Prostate gland (tissue), 2 donors: ENCODE measurements around the gene TCF7L1. TPM values are rescaled to one million over a fixed set of nuclear protein-coding genes. Genes with fewer than 3 reads are reported as not detected.

Source experiments
- DNase-seq: peaks from one replicate; pipeline ENCODE4 v3.0.0-alpha.2; 2019; ENCODE audit warnings: low spot score
- H3K27ac ChIP-seq, 2 donors: fragments of 200-600 bp; sonication (generic); 2 replicates each; pipeline ENCODE4 v1.5.1; 2017 to 2019
- H3K27me3 ChIP-seq: fragments of 200-600 bp; sonication (generic); replicated peaks from 2 replicates; pipeline ENCODE4 v1.5.1; 2019; ENCODE audit not compliant: insufficient read depth
- H3K36me3 ChIP-seq, 2 donors: fragments of 200-600 bp; sonication (generic); 1 replicate in 1 of 2; 2 replicates in 1 of 2; pipeline versions ENCODE4 v1.5.1 to v1.8.1; 2017 to 2019
- H3K4me1 ChIP-seq: fragments of 200-600 bp; sonication (generic); replicated peaks from 2 replicates; pipeline ENCODE4 v1.5.1; 2019
- H3K4me3 ChIP-seq, 2 donors: fragments of 200-600 bp; sonication (generic); 2 replicates each; pipeline ENCODE4 v1.5.1; 2017 to 2019
- H3K9me3 ChIP-seq: fragments of 200-600 bp; sonication (generic); 2 replicates; pipeline ENCODE4 v1.5.1; 2017
- CTCF ChIP-seq, 4 experiments: fragments of 200-600 bp in 2 of 4; fragments of 450-650 bp in 2 of 4; sonication (generic) in 2 of 4; IDR thresholded peaks; 1 replicate in 3 of 4; 2 replicates in 1 of 4; pipeline ENCODE4 v1.5.1; 2016 to 2019; ENCODE audit warnings: antibody characterized with exemption in 4 of 4, mild to moderate bottlenecking in 2 of 4, moderate library complexity in 2 of 4
- POLR2A ChIP-seq: fragments of 450-650 bp; IDR thresholded peaks from one replicate; pipeline ENCODE4 v1.6.1; 2016; ENCODE audit warnings: antibody characterized with exemption, mild to moderate bottlenecking
- POLR2AphosphoS5 ChIP-seq: sonication (generic); formaldehyde crosslinking; IDR thresholded peaks from one replicate; pipeline ENCODE4 v1.6.1; 2017; ENCODE audit warnings: antibody characterized with exemption
- WGBS: methylation state at CpG from one replicate; pipeline ENCODE4 v1.1.5; 2018; 5-methylcytosine and 5-hydroxymethylcytosine counted together
- intact Hi-C: fragments of 100-400 bp; cut with DNase I; formaldehyde crosslinking; loops from one replicate; pipeline ENCODE4 v1.14.2; 2022
- total RNA-seq, 2 donors: library from RNA; depleted of rRNA; stranded (reverse); fragments of >200 nt; gene quantifications; one replicate each; pipeline ENCODE4 v1.1.0, GENCODE V29; 2016

The TCF7L1 gene
- total RNA-seq, 2 donors from 2014 or later = 2.6 to 7.0 TPM

- H3K27ac ChIP-seq = no peak overlapping the region
Measured at GRCh38 chr2:85187069-85187468, 53.9 kb downstream of the TCF7L1 start.

GRCh38 chr2:85188852-85189251, 55.7 kb downstream of the TCF7L1 start:
- WGBS = 17% methylated on average over 5 of the region's 5 CpGs
- H3K4me1 ChIP-seq = no peaks in the 10 kb centered on the region
- no peak overlapping the region for H3K27ac ChIP-seq
- no peak overlapping the region for H3K4me3 ChIP-seq
- no peaks in the 10 kb centered on the region for H3K27me3 ChIP-seq
- no peak for TF ChIP-seq CTCF (IDR thresholded peaks at IDR 0.05)
- TF ChIP-seq POLR2A = no peak
- TF ChIP-seq POLR2AphosphoS5 = no peak
- no peak for DNase-seq
- H3K9me3 ChIP-seq = no peaks in the 10 kb centered on the region
- intact Hi-C loops = no loop called here
- no peaks in the 10 kb centered on the region for H3K36me3 ChIP-seq

More at GRCh38 chr2:85187069-85187468, 53.9 kb downstream of the TCF7L1 start:
- intact Hi-C loops = no loop called here
- Histone ChIP-seq H3K4me3 (no peak overlapping the region), H3K36me3 (no peaks in the 10 kb centered on the region), H3K4me1 (no peaks in the 10 kb centered on the region), H3K27me3 (no peaks in the 10 kb centered on the region), H3K9me3 (no peaks in the 10 kb centered on the region)
- TF ChIP-seq POLR2AphosphoS5 (no peak), POLR2A (no peak), CTCF (IDR thresholded peaks at IDR 0.05) (no peak)
- WGBS = 73% methylated on average over 2 of the region's 2 CpGs
- DNase-seq = no peak

GRCh38 chr2:85189606-85190270, 56.5 kb downstream of the TCF7L1 start:
- H3K36me3 ChIP-seq = no peaks in the 10 kb centered on the region
- no peak overlapping the region for H3K27ac ChIP-seq
- H3K27me3 ChIP-seq = no peaks in the 10 kb centered on the region
- intact Hi-C loops = no loop called here
- TF ChIP-seq CTCF (IDR thresholded peaks at IDR 0.05) = no peak
- TF ChIP-seq POLR2A = no peak
- no peak for TF ChIP-seq POLR2AphosphoS5
- no peak overlapping the region for H3K4me3 ChIP-seq
- WGBS = 83% methylated on average over 12 of the region's 12 CpGs
- DNase-seq = no peak
- no peaks in the 10 kb centered on the region for H3K9me3 ChIP-seq
- H3K4me1 ChIP-seq = no peaks in the 10 kb centered on the region

- Histone ChIP-seq H3K9me3 (no peaks in the 10 kb centered on the region), H3K27ac (no peak overlapping the region), H3K36me3 (no peaks in the 10 kb centered on the region), H3K4me3 (no peak overlapping the region), H3K27me3 (no peaks in the 10 kb centered on the region), H3K4me1 (no peaks in the 10 kb centered on the region)
- TF ChIP-seq POLR2A (no peak), CTCF (IDR thresholded peaks at IDR 0.05) (no peak), POLR2AphosphoS5 (no peak)
- intact Hi-C loops = no loop called here
- WGBS = 86% methylated on average over 2 of the region's 2 CpGs
- no peak for DNase-seq
Measured at GRCh38 chr2:85191157-85191556, 58.0 kb downstream of the TCF7L1 start.

- H3K27ac ChIP-seq = no peak overlapping the region
Measured at GRCh38 chr2:85194780-85195480, 61.7 kb downstream of the TCF7L1 start.

More at GRCh38 chr2:85194780-85195480, 61.7 kb downstream of the TCF7L1 start:
- 80% methylated on average over 8 of the region's 8 CpGs for WGBS
- TF ChIP-seq POLR2AphosphoS5 (no peak), POLR2A (no peak), CTCF (IDR thresholded peaks at IDR 0.05) (no peak)
- no peak for DNase-seq
- Histone ChIP-seq H3K4me3 (no peak overlapping the region), H3K27me3 (no peaks in the 10 kb centered on the region), H3K4me1 (no peaks in the 10 kb centered on the region), H3K36me3 (no peaks in the 10 kb centered on the region), H3K9me3 (no peaks in the 10 kb centered on the region)
- intact Hi-C loops = no loop called here
